Fibroblast of lung (primary cell): ENCODE results near the gene STPG2.

Experiments
- EZH2 ChIP-seq: IDR thresholded peaks from 2 replicates; pipeline ENCODE4 v1.5.1; 2012; ENCODE audit warnings: low read length, control low read depth, mild to moderate bottlenecking; ENCODE audit errors: missing control alignments
- TF ChIP-seq, protein P1 (sequence below), 2 donors: IDR thresholded peaks in 1 of 2; conservative IDR thresholded peaks in 1 of 2; 1 replicate in 1 of 2; 2 replicates in 1 of 2; pipeline ENCODE4 v1.5.1; 2011 to 2012; ENCODE audit warnings: low read length in 2 of 2, control low read depth in 1 of 2, inconsistent platforms in 1 of 2, low read depth in 1 of 2, mild to moderate bottlenecking in 1 of 2

DNA sequence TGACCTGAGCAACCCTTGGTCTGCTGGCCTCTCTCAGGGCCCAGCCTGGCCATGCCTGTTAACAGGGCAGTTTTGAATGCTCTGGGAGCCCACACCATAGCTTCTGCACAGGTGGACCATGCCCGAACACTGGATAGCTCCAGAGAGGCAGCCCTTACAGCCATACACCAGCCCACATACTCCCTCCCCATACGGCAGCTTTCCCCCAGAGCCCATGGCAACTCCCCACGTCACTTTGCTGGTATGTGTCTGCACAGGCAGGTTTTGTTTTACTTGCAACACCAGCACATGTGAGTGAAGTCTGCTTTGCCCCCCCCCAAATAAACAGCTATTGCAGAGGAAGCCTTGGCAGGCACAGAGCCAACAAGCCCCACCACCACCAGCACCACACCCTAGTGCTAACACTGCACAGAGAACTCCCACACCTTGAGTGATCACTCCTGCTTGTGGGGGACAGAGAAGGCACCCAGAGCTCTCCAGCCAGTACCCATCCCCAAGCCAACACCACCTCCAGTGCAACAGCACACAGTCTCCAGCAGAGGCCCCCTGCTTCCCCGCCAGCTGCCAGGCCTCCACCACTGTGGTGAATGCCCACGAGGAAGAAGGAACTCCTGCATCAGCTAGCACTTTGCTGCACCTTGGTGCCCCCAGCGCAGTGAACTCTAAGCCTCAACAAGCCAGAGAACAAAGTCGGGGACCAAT, 87.3 kb downstream of the STPG2 start:
- TF ChIP-seq, protein P1, sequence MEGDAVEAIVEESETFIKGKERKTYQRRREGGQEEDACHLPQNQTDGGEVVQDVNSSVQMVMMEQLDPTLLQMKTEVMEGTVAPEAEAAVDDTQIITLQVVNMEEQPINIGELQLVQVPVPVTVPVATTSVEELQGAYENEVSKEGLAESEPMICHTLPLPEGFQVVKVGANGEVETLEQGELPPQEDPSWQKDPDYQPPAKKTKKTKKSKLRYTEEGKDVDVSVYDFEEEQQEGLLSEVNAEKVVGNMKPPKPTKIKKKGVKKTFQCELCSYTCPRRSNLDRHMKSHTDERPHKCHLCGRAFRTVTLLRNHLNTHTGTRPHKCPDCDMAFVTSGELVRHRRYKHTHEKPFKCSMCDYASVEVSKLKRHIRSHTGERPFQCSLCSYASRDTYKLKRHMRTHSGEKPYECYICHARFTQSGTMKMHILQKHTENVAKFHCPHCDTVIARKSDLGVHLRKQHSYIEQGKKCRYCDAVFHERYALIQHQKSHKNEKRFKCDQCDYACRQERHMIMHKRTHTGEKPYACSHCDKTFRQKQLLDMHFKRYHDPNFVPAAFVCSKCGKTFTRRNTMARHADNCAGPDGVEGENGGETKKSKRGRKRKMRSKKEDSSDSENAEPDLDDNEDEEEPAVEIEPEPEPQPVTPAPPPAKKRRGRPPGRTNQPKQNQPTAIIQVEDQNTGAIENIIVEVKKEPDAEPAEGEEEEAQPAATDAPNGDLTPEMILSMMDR (conservative IDR thresholded peaks at IDR 0.05 in 1 of 2, IDR thresholded peaks at IDR 0.05 in 1 of 2; ENCODE audit: low read depth in 1 of 2, low read length in 2 of 2): no peak
- TF ChIP-seq EZH2: no peak
